H1 (cell line): ENCODE measurements around the gene CCDC40. TPM values are rescaled to one million over a fixed set of nuclear protein-coding genes. Genes with fewer than 3 reads are reported as not detected.

Source experiments
- CTCF ChIA-PET: fragments of 300-600 bp; sonication (Branson Sonifier 250); formaldehyde crosslinking; loops from one replicate; lab custom pipeline; 2021; ENCODE audit not compliant: partially characterized antibody; lab: Charles Lee
- POLR2A ChIA-PET: fragments of 300-600 bp; sonication (Branson Sonifier 250); formaldehyde crosslinking; loops from one replicate; lab custom pipeline; 2021; ENCODE audit warnings: inconsistent platforms; ENCODE audit not compliant: partially characterized antibody; lab: Charles Lee
- DNase-seq, 2 experiments: peaks; one replicate each; pipeline versions ENCODE4 v3.0.0 to v3.0.0-alpha.2; 2010 to 2022; ENCODE audit warnings: low spot score in 2 of 2, low read depth in 1 of 2, mixed read lengths in 1 of 2
- FAIRE-seq: peaks from 2 replicates; lab custom pipeline; 2011; peaks lifted over from hg19 to GRCh38; lab: Jason Lieb, UNC
- H2AFZ ChIP-seq: 2 replicates; pipeline ENCODE4 v1.8.1; 2012; ENCODE audit warnings: low read length, inconsistent platforms
- H2AK5ac ChIP-seq: 2 replicates; pipeline ENCODE4 v1.6.1; 2013; ENCODE audit warnings: low read depth, low read length
- H2BK120ac ChIP-seq: replicated peaks from 2 replicates; pipeline ENCODE3; 2013; ENCODE audit warnings: low read depth, low read length, inconsistent platforms
- H2BK12ac ChIP-seq: 2 replicates; pipeline ENCODE4 v1.6.1; 2013; ENCODE audit warnings: low read depth, low read length
- H2BK15ac ChIP-seq: 2 replicates; pipeline ENCODE4 v1.6.1; 2013; ENCODE audit warnings: low read length
- H2BK20ac ChIP-seq: 2 replicates; pipeline ENCODE4 v1.6.1; 2013; ENCODE audit warnings: low read length
- H2BK5ac ChIP-seq: 2 replicates; pipeline ENCODE4 v1.6.1; 2013; ENCODE audit warnings: low read depth, low read length
- H3K14ac ChIP-seq: 2 replicates; pipeline ENCODE4 v1.6.1; 2013; ENCODE audit warnings: inconsistent platforms; ENCODE audit not compliant: insufficient read length
- H3K18ac ChIP-seq: 2 replicates; pipeline ENCODE4 v1.6.1; 2013; ENCODE audit warnings: low read length; ENCODE audit errors: extremely low read depth
- H3K23ac ChIP-seq: 2 replicates; pipeline ENCODE4 v1.6.1; 2013; ENCODE audit warnings: inconsistent platforms; ENCODE audit not compliant: insufficient read length
- H3K23me2 ChIP-seq: 2 replicates; pipeline ENCODE4 v1.6.1; 2013; ENCODE audit warnings: low read depth, low read length
- H3K27ac ChIP-seq: 2 replicates; pipeline ENCODE4 v1.6.1; 2011; ENCODE audit warnings: low read depth, low read length, inconsistent platforms
- H3K27me3 ChIP-seq, 4 experiments: replicated peaks in 1 of 4; 1 replicate in 1 of 4; 2 replicates in 3 of 4; pipeline versions ENCODE4 v1.6.1 to v1.8.1; 2011 to 2013; ENCODE audit warnings: low read length in 3 of 4, mild to moderate bottlenecking in 3 of 4, inconsistent platforms in 2 of 4, mixed read lengths in 2 of 4, moderate library complexity in 1 of 4; ENCODE audit not compliant: control insufficient read depth in 3 of 4, insufficient read depth in 3 of 4; ENCODE audit errors: extremely low read depth in 1 of 4
- H3K36me3 ChIP-seq, 4 experiments: 2 replicates each; pipeline versions ENCODE4 v1.6.1 to v1.8.1; 2011 to 2013; ENCODE audit warnings: mild to moderate bottlenecking in 4 of 4, low read length in 3 of 4, moderate library complexity in 2 of 4, control low read depth in 1 of 4, inconsistent platforms in 1 of 4; ENCODE audit not compliant: insufficient read depth in 4 of 4, control insufficient read depth in 2 of 4
- H3K4ac ChIP-seq: replicated peaks from 2 replicates; pipeline ENCODE3; 2013; ENCODE audit warnings: low read length, low read depth, mixed read lengths, inconsistent platforms; ENCODE audit not compliant: insufficient read length
- H3K4me1 ChIP-seq, 4 experiments: replicated peaks in 1 of 4; 1 replicate in 1 of 4; 2 replicates in 3 of 4; pipeline versions ENCODE4 v1.6.1 to v1.8.1; 2011 to 2013; ENCODE audit warnings: low read length in 3 of 4, inconsistent platforms in 2 of 4, mixed read lengths in 1 of 4; ENCODE audit not compliant: insufficient read depth in 4 of 4, control insufficient read depth in 3 of 4
- H3K4me2 ChIP-seq, 2 experiments: 2 replicates each; pipeline versions ENCODE4 v1.6.1 to v1.8.1; 2011 to 2013; ENCODE audit warnings: low read depth in 2 of 2, low read length in 2 of 2, control low read depth in 1 of 2, inconsistent platforms in 1 of 2, mild to moderate bottlenecking in 1 of 2; ENCODE audit not compliant: insufficient read depth in 1 of 2
- H3K4me3 ChIP-seq, 4 experiments: fragments of 200-600, 300-600 bp in 1 of 4; sonication (generic), shearing (Covaris generic), sonication (Bioruptor Twin) in 1 of 4; 2 replicates each; pipeline versions ENCODE4 v1.5.1 to v1.8.1; 2011 to 2016; ENCODE audit warnings: low read length in 4 of 4, low read depth in 3 of 4, control low read depth in 2 of 4, inconsistent platforms in 2 of 4, mild to moderate bottlenecking in 2 of 4, mixed read lengths in 1 of 4, moderate library complexity in 1 of 4; ENCODE audit not compliant: insufficient read depth in 2 of 4; ENCODE audit errors: extremely low read depth in 1 of 4
- H3K56ac ChIP-seq: replicated peaks from 2 replicates; pipeline ENCODE3; 2013; ENCODE audit warnings: low read depth, mild to moderate bottlenecking, mixed read lengths, low read length, inconsistent platforms; ENCODE audit not compliant: insufficient read length
- H3K79me1 ChIP-seq: 2 replicates; pipeline ENCODE4 v1.6.1; 2013; ENCODE audit warnings: low read depth, low read length, control low read depth
- H3K79me2 ChIP-seq, 2 experiments: 2 replicates each; pipeline versions ENCODE4 v1.6.1 to v1.8.1; 2012 to 2013; ENCODE audit warnings: low read length in 2 of 2, mild to moderate bottlenecking in 2 of 2, inconsistent platforms in 1 of 2; ENCODE audit not compliant: insufficient read depth in 2 of 2, control insufficient read depth in 1 of 2
- H3K9ac ChIP-seq, 4 experiments: replicated peaks in 1 of 4; 1 replicate in 1 of 4; 2 replicates in 3 of 4; pipeline versions ENCODE4 v1.6.1 to v1.8.1; 2011 to 2013; ENCODE audit warnings: low read depth in 3 of 4, low read length in 3 of 4, control low read depth in 2 of 4, mild to moderate bottlenecking in 2 of 4, moderate library complexity in 2 of 4, inconsistent platforms in 1 of 4; ENCODE audit errors: extremely low read depth in 1 of 4
- H3K9me3 ChIP-seq, 2 experiments: 2 replicates each; pipeline versions ENCODE4 v1.6.1 to v1.8.1; 2012 to 2013; ENCODE audit warnings: mild to moderate bottlenecking in 2 of 2, moderate library complexity in 2 of 2, control low read depth in 1 of 2, inconsistent platforms in 1 of 2, low read depth in 1 of 2, low read length in 1 of 2, mixed read lengths in 1 of 2; ENCODE audit not compliant: insufficient read depth in 2 of 2
- H4K20me1 ChIP-seq, 2 experiments: replicated peaks in 1 of 2; 2 replicates each; pipeline versions ENCODE3 to v1.8.1; 2011 to 2013; ENCODE audit warnings: inconsistent platforms in 2 of 2, low read length in 2 of 2, mild to moderate bottlenecking in 1 of 2; ENCODE audit not compliant: insufficient read depth in 2 of 2, control insufficient read depth in 1 of 2
- H4K5ac ChIP-seq: 2 replicates; pipeline ENCODE4 v1.6.1; 2013; ENCODE audit warnings: low read length, low read depth, mixed read lengths, inconsistent platforms; ENCODE audit not compliant: insufficient read length
- H4K8ac ChIP-seq: 2 replicates; pipeline ENCODE4 v1.8.0; 2013; ENCODE audit warnings: mild to moderate bottlenecking, moderate library complexity, low read length, inconsistent platforms; ENCODE audit not compliant: insufficient read depth; ENCODE audit errors: extremely low read depth
- H4K91ac ChIP-seq: replicated peaks from 2 replicates; pipeline ENCODE3; 2013; ENCODE audit warnings: low read length, mixed read lengths, inconsistent platforms; ENCODE audit not compliant: insufficient read length
- GTF2F1 ChIP-seq: IDR thresholded peaks from 2 replicates; pipeline ENCODE4 v1.6.1; 2012; ENCODE audit warnings: low read depth, low read length, improper control_type of control experiment, borderline replicate concordance
- KDM5A ChIP-seq: fragments of 200-600 bp; IDR thresholded peaks from 2 replicates; pipeline ENCODE4 v1.7.1; 2012; ENCODE audit warnings: mild to moderate bottlenecking, low read length, inconsistent platforms, mixed read lengths
- SP1 ChIP-seq: IDR thresholded peaks from 2 replicates; pipeline ENCODE4 v1.6.1; 2011; ENCODE audit warnings: low read depth, low read length
- WGBS, 2 experiments: shearing (Covaris generic) in 1 of 2; methylation state at CpG; one replicate each; pipeline versions ENCODE4 v1.1.6 to v1.1.7; 2013 to 2015; ENCODE audit warnings: low lambda C conversion rate in 2 of 2, mixed read lengths in 2 of 2, inconsistent platforms in 1 of 2, low coverage in 1 of 2, missing lambda C conversion rate in 1 of 2; ENCODE audit not compliant: insufficient replicate concordance in 2 of 2, insufficient coverage in 1 of 2, insufficient read length in 1 of 2; ENCODE audit errors: extremely low coverage in 1 of 2, missing lambda C conversion rate in 1 of 2; 5-methylcytosine and 5-hydroxymethylcytosine counted together
- polyA plus RNA-seq, 7 experiments: library from polyadenylated mRNA; depleted of rRNA in 3 of 7; stranded (reverse) in 5 of 7; unstranded in 2 of 7; fragments of >200 nt in 5 of 7; fragments of 200-250 nt in 2 of 7; gene quantifications; 1 replicate in 5 of 7; 2 replicates in 1 of 7; 4 replicates in 1 of 7; pipeline versions ENCODE4 v1.2.1 to v1.2.3, GENCODE V29; 2011 to 2013; ENCODE audit warnings: missing spikeins in 2 of 7, mixed read lengths in 2 of 7
- total RNA-seq: library from RNA; stranded (reverse); fragmentation: NEBNext Ultra II Directional; extraction: Animal tissue kit (Norgen Biotek cat#: 25700); gene quantifications from 2 replicates; pipeline ENCODE4 v1.2.1, GENCODE V29; 2021
- TF ChIP-seq, protein P1 (sequence below): IDR thresholded peaks from 2 replicates; pipeline ENCODE4 v1.6.1; 2011; ENCODE audit warnings: low read depth, mild to moderate bottlenecking, low read length; ENCODE audit not compliant: insufficient read depth
- TF ChIP-seq, protein P2 (sequence below), 3 experiments: IDR thresholded peaks; 1 replicate in 2 of 3; 2 replicates in 1 of 3; pipeline versions ENCODE4 v1.5.1 to v1.6.1; 2011; ENCODE audit warnings: low read length in 3 of 3, mild to moderate bottlenecking in 3 of 3, inconsistent platforms in 2 of 3, low read depth in 1 of 3, moderate library complexity in 1 of 3; ENCODE audit not compliant: insufficient read depth in 1 of 3; ENCODE audit errors: control extremely low read depth in 1 of 3

The CCDC40 gene
- total and polyA plus RNA-seq, 2 of the 8 experiments (the other 6 are each of a cell fraction or from before 2014, with no cell fraction given), result 4.1 to 11.5 TPM

DNA sequence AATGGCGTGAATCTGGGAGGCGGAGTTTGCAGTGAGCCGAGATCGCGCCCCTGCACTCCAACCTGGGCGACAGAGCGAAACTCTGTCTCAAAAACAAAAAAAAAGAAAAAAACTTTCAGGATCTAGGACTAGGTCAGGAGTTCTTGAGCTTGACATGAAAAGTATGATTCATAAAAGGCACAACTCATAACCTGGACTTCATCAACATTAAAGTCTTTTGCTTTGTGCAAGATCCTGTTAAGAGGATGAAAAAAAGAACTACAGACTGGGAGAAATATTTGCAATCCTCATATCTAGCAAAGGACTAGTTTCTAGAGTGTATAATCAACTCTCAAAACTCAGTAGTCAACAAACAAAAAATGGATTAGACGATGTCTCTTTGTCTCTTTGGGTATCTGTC is 40.7 kb upstream of the CCDC40 start:
- Histone ChIP-seq H3K79me2 (peaks cover 0 to 6% of the 10 kb centered on the region in 2 experiments; a peak in 1 of 4 replicates), H4K91ac (no peak overlapping the region), H2BK120ac (no peak overlapping the region), H3K56ac (no peak overlapping the region), H3K23ac (no peak overlapping the region), H2BK15ac (no peak overlapping the region), H4K8ac (no peak overlapping the region), H3K36me3 (peaks cover 0 to 3% (median under 1%) of the 10 kb centered on the region in 4 experiments; a peak in 2 of 8 replicates), H3K14ac (no peak overlapping the region), H2AFZ (no peak overlapping the region), H4K20me1 (peaks cover 4 to 11% of the 10 kb centered on the region in 2 experiments), H3K4me2 (no peak overlapping the region), H3K9ac (no peak overlapping the region), H3K4me1 (peaks cover 15 to 26% (median 21%) of the 10 kb centered on the region in 4 experiments), H3K27ac (no peak overlapping the region), H3K4me3 (no peak overlapping the region), H2AK5ac (no peak overlapping the region), H3K27me3 (peaks cover 0 to 2% (median 0%) of the 10 kb centered on the region in 4 experiments; a peak in 2 of 7 replicates), H3K9me3 (no peaks in the 10 kb centered on the region; a peak in 1 of 4 replicates), H3K23me2 (no peaks in the 10 kb centered on the region), H2BK5ac (no peak overlapping the region), H2BK12ac (no peak overlapping the region), H3K18ac (no peak overlapping the region)
- ChIA-PET CTCF (interaction anchor here (2.0 to 4.6 kb wide), 3 partner anchors 10 to 254 kb away, joined by 7 to 53 read pairs (median 14); no protein-coding TSS in a partner anchor), POLR2A (interaction anchor here (0.6 kb wide), 1 partner anchor 13 kb away, joined by 3 read pairs; no protein-coding TSS in a partner anchor)
- WGBS, 2 experiments, result 83% methylated on average over 1 of the region's 8 CpGs; no CpG with 5 or more reads in 1 of the 2 experiments
- no peak for FAIRE-seq
- DNase-seq, result no peak
- TF ChIP-seq KDM5A (no peak), SP1 (no peak), GTF2F1 (no peak)
- TF ChIP-seq, protein P1, sequence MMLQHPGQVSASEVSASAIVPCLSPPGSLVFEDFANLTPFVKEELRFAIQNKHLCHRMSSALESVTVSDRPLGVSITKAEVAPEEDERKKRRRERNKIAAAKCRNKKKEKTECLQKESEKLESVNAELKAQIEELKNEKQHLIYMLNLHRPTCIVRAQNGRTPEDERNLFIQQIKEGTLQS, result no peak
- TF ChIP-seq, protein P2, sequence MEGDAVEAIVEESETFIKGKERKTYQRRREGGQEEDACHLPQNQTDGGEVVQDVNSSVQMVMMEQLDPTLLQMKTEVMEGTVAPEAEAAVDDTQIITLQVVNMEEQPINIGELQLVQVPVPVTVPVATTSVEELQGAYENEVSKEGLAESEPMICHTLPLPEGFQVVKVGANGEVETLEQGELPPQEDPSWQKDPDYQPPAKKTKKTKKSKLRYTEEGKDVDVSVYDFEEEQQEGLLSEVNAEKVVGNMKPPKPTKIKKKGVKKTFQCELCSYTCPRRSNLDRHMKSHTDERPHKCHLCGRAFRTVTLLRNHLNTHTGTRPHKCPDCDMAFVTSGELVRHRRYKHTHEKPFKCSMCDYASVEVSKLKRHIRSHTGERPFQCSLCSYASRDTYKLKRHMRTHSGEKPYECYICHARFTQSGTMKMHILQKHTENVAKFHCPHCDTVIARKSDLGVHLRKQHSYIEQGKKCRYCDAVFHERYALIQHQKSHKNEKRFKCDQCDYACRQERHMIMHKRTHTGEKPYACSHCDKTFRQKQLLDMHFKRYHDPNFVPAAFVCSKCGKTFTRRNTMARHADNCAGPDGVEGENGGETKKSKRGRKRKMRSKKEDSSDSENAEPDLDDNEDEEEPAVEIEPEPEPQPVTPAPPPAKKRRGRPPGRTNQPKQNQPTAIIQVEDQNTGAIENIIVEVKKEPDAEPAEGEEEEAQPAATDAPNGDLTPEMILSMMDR (IDR thresholded peaks at IDR 0.05; ENCODE audit: control extremely low read depth in 1 of 3, insufficient read depth in 1 of 3, low read depth in 1 of 3, low read length in 3 of 3), result no peak
- TF ChIP-seq, all 59 proteins: peak for 0
- Histone ChIP-seq H2BK20ac (no peak overlapping the region), H3K4ac (no peak overlapping the region), H4K5ac (no peak overlapping the region), H3K79me1 (peaks cover 2% of the 10 kb centered on the region; the same call in 1 of the 2 replicates)
